Measurements from ENCODE around the gene PDE1C.

- TF ChIP-seq, protein P1, sequence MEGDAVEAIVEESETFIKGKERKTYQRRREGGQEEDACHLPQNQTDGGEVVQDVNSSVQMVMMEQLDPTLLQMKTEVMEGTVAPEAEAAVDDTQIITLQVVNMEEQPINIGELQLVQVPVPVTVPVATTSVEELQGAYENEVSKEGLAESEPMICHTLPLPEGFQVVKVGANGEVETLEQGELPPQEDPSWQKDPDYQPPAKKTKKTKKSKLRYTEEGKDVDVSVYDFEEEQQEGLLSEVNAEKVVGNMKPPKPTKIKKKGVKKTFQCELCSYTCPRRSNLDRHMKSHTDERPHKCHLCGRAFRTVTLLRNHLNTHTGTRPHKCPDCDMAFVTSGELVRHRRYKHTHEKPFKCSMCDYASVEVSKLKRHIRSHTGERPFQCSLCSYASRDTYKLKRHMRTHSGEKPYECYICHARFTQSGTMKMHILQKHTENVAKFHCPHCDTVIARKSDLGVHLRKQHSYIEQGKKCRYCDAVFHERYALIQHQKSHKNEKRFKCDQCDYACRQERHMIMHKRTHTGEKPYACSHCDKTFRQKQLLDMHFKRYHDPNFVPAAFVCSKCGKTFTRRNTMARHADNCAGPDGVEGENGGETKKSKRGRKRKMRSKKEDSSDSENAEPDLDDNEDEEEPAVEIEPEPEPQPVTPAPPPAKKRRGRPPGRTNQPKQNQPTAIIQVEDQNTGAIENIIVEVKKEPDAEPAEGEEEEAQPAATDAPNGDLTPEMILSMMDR (IDR thresholded peaks at IDR 0.05), result no peak
- no peak for TF ChIP-seq POLR2A (IDR thresholded peaks at IDR 0.05)
These were observed 256.0 kb downstream of the PDE1C start for GRCh38 chr7:31814187-31814586.
